GM23338 (cell line): Measurements from ENCODE around the gene EVX1.

Source experiments
- CREB1 ChIP-seq: fragments of 250-450 bp; sonication (Bioruptor Pico); IDR thresholded peaks from 2 replicates; pipeline ENCODE4 v1.5.0; 2020; ENCODE audit warnings: low read depth, mild to moderate bottlenecking, moderate library complexity
- CTCF ChIP-seq, 2 experiments: fragments of 200-600 bp in 1 of 2; sonication (generic) in 1 of 2; conservative IDR thresholded peaks; 2 replicates each; pipeline versions ENCODE4 v1.5.1 to v1.6.1; 2016 to 2017; ENCODE audit warnings: antibody characterized with exemption in 2 of 2, low read depth in 2 of 2, mild to moderate bottlenecking in 2 of 2, moderate library complexity in 1 of 2
- ETS1 ChIP-seq: IDR thresholded peaks from 2 replicates; pipeline ENCODE4 v1.6.1; 2016; ENCODE audit warnings: antibody characterized with exemption
- EZH2 ChIP-seq: fragments of 200-600 bp; sonication (generic); IDR thresholded peaks from one replicate; pipeline ENCODE4 v1.8.0; 2017; ENCODE audit warnings: antibody characterized with exemption, mild to moderate bottlenecking, low read depth; ENCODE audit not compliant: unreplicated experiment
- EZH2phosphoT487 ChIP-seq: fragments of 200-600 bp; sonication (generic); IDR thresholded peaks from one replicate; pipeline ENCODE4 v1.8.1; 2018; ENCODE audit warnings: antibody characterized with exemption; ENCODE audit not compliant: unreplicated experiment
- POLR2AphosphoS5 ChIP-seq: IDR thresholded peaks from 2 replicates; pipeline ENCODE4 v1.6.1; 2016; ENCODE audit warnings: antibody characterized with exemption, low read depth
- TF ChIP-seq, protein P1 (sequence below): IDR thresholded peaks from one replicate; pipeline ENCODE4 v1.6.1; 2018; ENCODE audit warnings: antibody characterized with exemption; ENCODE audit not compliant: unreplicated experiment

DNA sequence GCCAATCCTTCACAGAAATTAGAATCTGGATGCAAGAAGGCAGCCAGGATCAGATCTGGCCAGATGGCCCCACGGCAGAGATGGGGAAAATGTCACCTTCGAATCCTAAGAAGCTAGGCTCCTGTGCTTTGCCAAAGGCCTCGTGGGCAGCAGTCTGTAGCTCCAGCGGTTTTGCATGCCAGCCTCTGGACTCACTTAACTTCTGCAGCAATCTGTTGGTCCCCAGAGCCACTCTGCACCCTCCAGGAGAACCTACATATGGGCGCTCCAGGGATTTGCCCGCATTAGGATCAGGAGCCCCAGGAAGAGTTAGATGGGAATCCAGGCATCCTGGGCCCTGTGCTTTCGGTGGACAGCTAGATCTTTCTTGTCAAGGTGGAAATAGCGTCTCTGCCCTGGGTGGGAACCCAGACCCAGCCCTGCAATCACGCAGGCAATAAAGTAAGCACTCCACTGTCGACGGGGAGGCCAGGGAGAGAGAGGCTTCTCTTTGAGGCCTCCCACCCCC lies 32.6 kb upstream of the EVX1 start:
- TF ChIP-seq CTCF (conservative IDR thresholded peaks at IDR 0.05; ENCODE audit: low read depth in 2 of 2) (no peak), POLR2AphosphoS5 (no peak), CREB1 (CRISPR knock-in tag) (no peak), EZH2 (peak; percentile 49), EZH2phosphoT487 (no peak), ETS1 (no peak)
- TF ChIP-seq, protein P1, sequence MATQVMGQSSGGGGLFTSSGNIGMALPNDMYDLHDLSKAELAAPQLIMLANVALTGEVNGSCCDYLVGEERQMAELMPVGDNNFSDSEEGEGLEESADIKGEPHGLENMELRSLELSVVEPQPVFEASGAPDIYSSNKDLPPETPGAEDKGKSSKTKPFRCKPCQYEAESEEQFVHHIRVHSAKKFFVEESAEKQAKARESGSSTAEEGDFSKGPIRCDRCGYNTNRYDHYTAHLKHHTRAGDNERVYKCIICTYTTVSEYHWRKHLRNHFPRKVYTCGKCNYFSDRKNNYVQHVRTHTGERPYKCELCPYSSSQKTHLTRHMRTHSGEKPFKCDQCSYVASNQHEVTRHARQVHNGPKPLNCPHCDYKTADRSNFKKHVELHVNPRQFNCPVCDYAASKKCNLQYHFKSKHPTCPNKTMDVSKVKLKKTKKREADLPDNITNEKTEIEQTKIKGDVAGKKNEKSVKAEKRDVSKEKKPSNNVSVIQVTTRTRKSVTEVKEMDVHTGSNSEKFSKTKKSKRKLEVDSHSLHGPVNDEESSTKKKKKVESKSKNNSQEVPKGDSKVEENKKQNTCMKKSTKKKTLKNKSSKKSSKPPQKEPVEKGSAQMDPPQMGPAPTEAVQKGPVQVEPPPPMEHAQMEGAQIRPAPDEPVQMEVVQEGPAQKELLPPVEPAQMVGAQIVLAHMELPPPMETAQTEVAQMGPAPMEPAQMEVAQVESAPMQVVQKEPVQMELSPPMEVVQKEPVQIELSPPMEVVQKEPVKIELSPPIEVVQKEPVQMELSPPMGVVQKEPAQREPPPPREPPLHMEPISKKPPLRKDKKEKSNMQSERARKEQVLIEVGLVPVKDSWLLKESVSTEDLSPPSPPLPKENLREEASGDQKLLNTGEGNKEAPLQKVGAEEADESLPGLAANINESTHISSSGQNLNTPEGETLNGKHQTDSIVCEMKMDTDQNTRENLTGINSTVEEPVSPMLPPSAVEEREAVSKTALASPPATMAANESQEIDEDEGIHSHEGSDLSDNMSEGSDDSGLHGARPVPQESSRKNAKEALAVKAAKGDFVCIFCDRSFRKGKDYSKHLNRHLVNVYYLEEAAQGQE = no peak
